Astrocyte (in vitro differentiated cells and primary cell): Measurements from ENCODE around the gene PI4K2A.

Source experiments
- EZH2 ChIP-seq: IDR thresholded peaks from 2 replicates; pipeline ENCODE4 v1.6.1; 2012; ENCODE audit warnings: mild to moderate bottlenecking, low read length, inconsistent platforms; ENCODE audit not compliant: insufficient read depth
- TF ChIP-seq, protein P1 (sequence below): IDR thresholded peaks from 2 replicates; pipeline ENCODE4 v1.5.1; 2011; ENCODE audit warnings: low read depth, mild to moderate bottlenecking, inconsistent platforms, low read length, moderate library complexity; ENCODE audit not compliant: insufficient read depth

DNA sequence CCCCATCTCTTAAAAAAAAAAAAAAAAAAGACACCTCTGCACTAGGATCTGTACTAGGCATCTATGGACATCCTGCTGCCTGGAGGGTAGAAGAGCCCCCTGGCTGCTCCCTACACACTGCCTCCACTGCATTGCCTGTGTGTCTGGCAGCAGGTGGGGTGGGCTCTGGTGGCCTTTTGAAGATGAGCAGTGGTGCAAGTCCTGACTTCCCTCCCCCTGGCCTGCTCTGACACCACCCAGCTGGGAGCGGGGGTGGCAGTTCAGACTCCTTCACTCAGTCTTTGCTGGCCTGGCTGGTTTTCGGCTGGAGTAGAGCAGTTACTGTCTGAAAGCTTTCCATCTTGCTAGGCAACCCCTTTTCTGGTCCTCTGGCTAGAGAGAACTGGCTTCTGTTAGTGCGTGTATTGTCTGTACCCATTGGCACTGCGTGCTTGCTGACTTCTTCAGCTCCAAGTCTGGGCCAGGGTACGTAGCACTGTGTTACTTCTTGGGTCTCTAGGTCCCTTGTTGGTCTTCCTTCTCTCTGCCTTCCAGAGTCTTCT lies 33.3 kb upstream of the PI4K2A start:
- TF ChIP-seq, protein P1, sequence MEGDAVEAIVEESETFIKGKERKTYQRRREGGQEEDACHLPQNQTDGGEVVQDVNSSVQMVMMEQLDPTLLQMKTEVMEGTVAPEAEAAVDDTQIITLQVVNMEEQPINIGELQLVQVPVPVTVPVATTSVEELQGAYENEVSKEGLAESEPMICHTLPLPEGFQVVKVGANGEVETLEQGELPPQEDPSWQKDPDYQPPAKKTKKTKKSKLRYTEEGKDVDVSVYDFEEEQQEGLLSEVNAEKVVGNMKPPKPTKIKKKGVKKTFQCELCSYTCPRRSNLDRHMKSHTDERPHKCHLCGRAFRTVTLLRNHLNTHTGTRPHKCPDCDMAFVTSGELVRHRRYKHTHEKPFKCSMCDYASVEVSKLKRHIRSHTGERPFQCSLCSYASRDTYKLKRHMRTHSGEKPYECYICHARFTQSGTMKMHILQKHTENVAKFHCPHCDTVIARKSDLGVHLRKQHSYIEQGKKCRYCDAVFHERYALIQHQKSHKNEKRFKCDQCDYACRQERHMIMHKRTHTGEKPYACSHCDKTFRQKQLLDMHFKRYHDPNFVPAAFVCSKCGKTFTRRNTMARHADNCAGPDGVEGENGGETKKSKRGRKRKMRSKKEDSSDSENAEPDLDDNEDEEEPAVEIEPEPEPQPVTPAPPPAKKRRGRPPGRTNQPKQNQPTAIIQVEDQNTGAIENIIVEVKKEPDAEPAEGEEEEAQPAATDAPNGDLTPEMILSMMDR = no peak
- no peak for TF ChIP-seq EZH2
